Keratinocyte (primary cell): ENCODE data around the gene ABCC4. TPM values are rescaled to one million over a fixed set of nuclear protein-coding genes. Genes with fewer than 3 reads are reported as not detected.

Source experiments
- DNase-seq: peaks from one replicate; pipeline ENCODE4 v3.0.0-alpha.2; 2011; ENCODE audit warnings: low read depth, missing footprints, low spot score
- FAIRE-seq: peaks from 2 replicates; lab custom pipeline; 2011; peaks lifted over from hg19 to GRCh38; lab: Jason Lieb, UNC
- H2AFZ ChIP-seq: 2 replicates; pipeline ENCODE4 v1.6.0; 2012; ENCODE audit warnings: low read length, control low read depth, inconsistent platforms; ENCODE audit not compliant: control insufficient read depth
- H3K27ac ChIP-seq: 2 replicates; pipeline ENCODE4 v1.5.1; 2011; ENCODE audit warnings: low read length; ENCODE audit not compliant: control insufficient read depth, insufficient read depth
- H3K27me3 ChIP-seq: 3 replicates; pipeline ENCODE4 v1.6.0; 2011; ENCODE audit warnings: low read length; ENCODE audit not compliant: control insufficient read depth, insufficient read depth; ENCODE audit errors: extremely low read depth
- H3K36me3 ChIP-seq, 2 experiments: 2 replicates in 1 of 2; 3 replicates in 1 of 2; pipeline ENCODE4 v1.5.1; 2011; ENCODE audit warnings: low read length in 2 of 2, mild to moderate bottlenecking in 1 of 2; ENCODE audit not compliant: control insufficient read depth in 2 of 2, insufficient read depth in 2 of 2; ENCODE audit errors: extremely low read depth in 1 of 2
- H3K4me1 ChIP-seq: 3 replicates; pipeline ENCODE4 v1.5.1; 2011; ENCODE audit warnings: low read length; ENCODE audit not compliant: control insufficient read depth, insufficient read depth; ENCODE audit errors: extremely low read depth
- H3K4me2 ChIP-seq: 3 replicates; pipeline ENCODE4 v1.6.0; 2011; ENCODE audit warnings: low read depth, low read length; ENCODE audit not compliant: control insufficient read depth, insufficient read depth; ENCODE audit errors: extremely low read depth
- H3K4me3 ChIP-seq, 3 experiments: fragments of 200-600 bp in 1 of 3; sonication (generic) in 1 of 3; 2 replicates in 2 of 3; 3 replicates in 1 of 3; pipeline ENCODE4 v1.5.1; 2011 to 2016; ENCODE audit warnings: low read length in 3 of 3, mild to moderate bottlenecking in 3 of 3, control low read depth in 2 of 3, inconsistent platforms in 1 of 3, low read depth in 1 of 3, mixed read lengths in 1 of 3, mixed run types in 1 of 3, moderate library complexity in 1 of 3; ENCODE audit not compliant: control insufficient read depth in 2 of 3, insufficient read depth in 2 of 3; ENCODE audit errors: extremely low read depth in 1 of 3
- H3K79me2 ChIP-seq: 2 replicates; pipeline ENCODE4 v1.6.0; 2012; ENCODE audit warnings: low read length; ENCODE audit not compliant: control insufficient read depth, insufficient read depth
- H3K9ac ChIP-seq: 3 replicates; pipeline ENCODE4 v1.6.0; 2011; ENCODE audit warnings: low read length; ENCODE audit not compliant: control insufficient read depth, insufficient read depth; ENCODE audit errors: extremely low read depth
- H3K9me1 ChIP-seq: 3 replicates; pipeline ENCODE4 v1.6.0; 2011; ENCODE audit warnings: low read length; ENCODE audit not compliant: control insufficient read depth, insufficient read depth; ENCODE audit errors: extremely low read depth
- H3K9me3 ChIP-seq: 2 replicates; pipeline ENCODE4 v1.5.1; 2012; ENCODE audit warnings: low read depth, low read length; ENCODE audit not compliant: control insufficient read depth
- H4K20me1 ChIP-seq: 3 replicates; pipeline ENCODE4 v1.6.0; 2011; ENCODE audit warnings: low read length; ENCODE audit not compliant: control insufficient read depth, insufficient read depth; ENCODE audit errors: extremely low read depth
- EZH2 ChIP-seq: IDR thresholded peaks from one replicate; pipeline ENCODE4 v1.6.1; 2012; ENCODE audit warnings: inconsistent platforms, mild to moderate bottlenecking, low read length, moderate library complexity
- dilution Hi-C: fragments of 300-500 bp; cut with MboI; formaldehyde crosslinking; loops from one replicate; pipeline ENCODE4 v1.7.0; 2020; ENCODE audit warnings: low sequenced_read_pairs; ENCODE audit not compliant: extremely low pct_ligation_motif_present
- polyA plus RNA-seq, 5 experiments: library from polyadenylated mRNA; depleted of rRNA in 3 of 5; stranded (reverse) in 3 of 5; stranded (forward) in 1 of 5; unstranded in 1 of 5; fragments of >200 nt; gene quantifications; 1 replicate in 1 of 5; 2 replicates in 3 of 5; 3 replicates in 1 of 5; pipeline versions ENCODE4 v1.2.1 to v1.2.3, GENCODE V29; 2011 to 2012; ENCODE audit warnings: missing spikeins in 2 of 5, low read depth in 1 of 5, low replicate concordance in 1 of 5
- TF ChIP-seq, protein P1 (sequence below), 3 experiments: IDR thresholded peaks in 1 of 3; conservative IDR thresholded peaks in 1 of 3; optimal IDR thresholded peaks in 1 of 3; 2 replicates in 2 of 3; 3 replicates in 1 of 3; pipeline versions ENCODE3 to v1.5.1; 2011; ENCODE audit warnings: low read length in 3 of 3, mild to moderate bottlenecking in 3 of 3, moderate library complexity in 2 of 3, control low read depth in 1 of 3, inconsistent platforms in 1 of 3; ENCODE audit not compliant: insufficient read depth in 2 of 3; ENCODE audit errors: extremely low read depth in 1 of 3

The ABCC4 gene
- polyA plus RNA-seq, 1 donor (not counting 4 experiments of a cell fraction or from before 2014, with no cell fraction given), result 13.8 TPM

GRCh38 chr13:94978516-94978915, 322.7 kb downstream of the ABCC4 start:
- dilution Hi-C loops, result no loop called here
- Histone ChIP-seq H3K4me3 (no peak overlapping the region), H3K27ac (no peak overlapping the region), H3K9ac (no peak overlapping the region), H3K79me2 (no peaks in the 10 kb centered on the region), H3K36me3 (no peaks in the 10 kb centered on the region), H3K4me2 (no peak overlapping the region), H3K9me3 (no peaks in the 10 kb centered on the region), H2AFZ (no peak overlapping the region), H4K20me1 (no peaks in the 10 kb centered on the region), H3K27me3 (no peaks in the 10 kb centered on the region), H3K9me1 (no peaks in the 10 kb centered on the region), H3K4me1 (no peaks in the 10 kb centered on the region)
- DNase-seq, result no peak
- TF ChIP-seq, protein P1, sequence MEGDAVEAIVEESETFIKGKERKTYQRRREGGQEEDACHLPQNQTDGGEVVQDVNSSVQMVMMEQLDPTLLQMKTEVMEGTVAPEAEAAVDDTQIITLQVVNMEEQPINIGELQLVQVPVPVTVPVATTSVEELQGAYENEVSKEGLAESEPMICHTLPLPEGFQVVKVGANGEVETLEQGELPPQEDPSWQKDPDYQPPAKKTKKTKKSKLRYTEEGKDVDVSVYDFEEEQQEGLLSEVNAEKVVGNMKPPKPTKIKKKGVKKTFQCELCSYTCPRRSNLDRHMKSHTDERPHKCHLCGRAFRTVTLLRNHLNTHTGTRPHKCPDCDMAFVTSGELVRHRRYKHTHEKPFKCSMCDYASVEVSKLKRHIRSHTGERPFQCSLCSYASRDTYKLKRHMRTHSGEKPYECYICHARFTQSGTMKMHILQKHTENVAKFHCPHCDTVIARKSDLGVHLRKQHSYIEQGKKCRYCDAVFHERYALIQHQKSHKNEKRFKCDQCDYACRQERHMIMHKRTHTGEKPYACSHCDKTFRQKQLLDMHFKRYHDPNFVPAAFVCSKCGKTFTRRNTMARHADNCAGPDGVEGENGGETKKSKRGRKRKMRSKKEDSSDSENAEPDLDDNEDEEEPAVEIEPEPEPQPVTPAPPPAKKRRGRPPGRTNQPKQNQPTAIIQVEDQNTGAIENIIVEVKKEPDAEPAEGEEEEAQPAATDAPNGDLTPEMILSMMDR (optimal IDR thresholded peaks at IDR 0.05 in 1 of 3, IDR thresholded peaks at IDR 0.05 in 1 of 3, conservative IDR thresholded peaks at IDR 0.05 in 1 of 3; ENCODE audit: extremely low read depth in 1 of 3, insufficient read depth in 2 of 3, low read length in 3 of 3), result no peak
- no peak for TF ChIP-seq EZH2
- FAIRE-seq, result no peak

DNA sequence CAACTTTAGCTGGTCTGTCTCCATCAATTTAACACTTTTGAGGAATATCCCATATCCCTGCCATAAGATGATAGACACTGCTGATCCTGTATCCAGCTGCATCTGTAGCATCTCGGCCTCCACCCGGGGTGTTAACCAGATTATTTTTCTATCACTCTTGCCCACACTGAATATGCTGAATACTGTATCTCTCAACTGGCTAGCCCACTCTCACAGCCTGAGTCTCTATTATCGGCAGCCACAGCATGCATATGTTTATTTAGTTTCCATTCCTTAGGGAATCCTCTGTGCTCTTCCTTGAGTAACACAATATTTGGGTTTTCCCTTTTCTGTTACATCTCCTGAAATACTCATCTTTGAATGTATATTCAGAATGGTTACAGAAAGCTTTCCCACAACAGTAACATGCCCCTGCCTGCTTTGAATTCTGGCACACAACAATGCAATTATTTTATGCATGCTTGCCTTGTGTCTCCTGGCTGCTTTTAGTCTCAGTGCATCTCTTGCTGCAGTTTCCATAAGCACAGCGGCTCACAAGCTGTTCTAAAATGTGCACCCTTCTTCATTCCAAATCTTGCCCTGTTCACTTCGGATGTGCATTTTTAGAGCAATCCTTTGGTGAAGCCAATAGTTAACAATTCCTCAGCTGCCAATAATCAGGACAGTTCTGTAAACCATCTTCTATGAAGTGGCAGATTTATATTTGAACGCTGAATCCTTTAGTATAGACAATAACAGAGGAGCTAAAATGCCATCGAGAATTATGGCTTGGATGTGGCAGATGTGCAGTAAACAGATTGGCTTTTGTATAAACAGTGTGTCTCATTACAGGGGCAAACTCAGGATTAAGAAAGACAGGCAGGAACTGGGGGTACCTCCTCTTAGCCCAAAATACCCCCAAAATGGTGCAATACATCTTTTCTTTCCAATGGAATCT, 327.0 kb downstream of the ABCC4 start:
- Histone ChIP-seq H3K79me2 (no peaks in the 10 kb centered on the region), H3K4me1 (no peaks in the 10 kb centered on the region), H4K20me1 (no peaks in the 10 kb centered on the region), H3K9me1 (no peaks in the 10 kb centered on the region), H2AFZ (no peak overlapping the region), H3K9me3 (no peaks in the 10 kb centered on the region), H3K27ac (no peak overlapping the region), H3K36me3 (no peaks in the 10 kb centered on the region), H3K27me3 (peaks cover 1% of the 10 kb centered on the region), H3K4me2 (no peak overlapping the region), H3K4me3 (no peak overlapping the region), H3K9ac (no peak overlapping the region)
- DNase-seq, result no peak
- TF ChIP-seq, protein P1 (optimal IDR thresholded peaks at IDR 0.05 in 1 of 3, IDR thresholded peaks at IDR 0.05 in 1 of 3, conservative IDR thresholded peaks at IDR 0.05 in 1 of 3; ENCODE audit: extremely low read depth in 1 of 3, insufficient read depth in 2 of 3, low read length in 3 of 3), result no peak
- TF ChIP-seq EZH2, result no peak
- dilution Hi-C loops, result no loop called here
- FAIRE-seq, result no peak
